Stimulated activated CD8-positive, alpha-beta memory T cell treated with anti-CD3 and anti-CD28 coated beads, Interleukin-7, amount 100 ng/mL, for 48 hours (primary cell): ENCODE results near the gene ANK2.

Experiments used
- DNase-seq, 2 donors: peaks; one replicate each; pipeline ENCODE4 v3.0.0-alpha.2; 2020; ENCODE audit warnings: low read depth in 1 of 2; ENCODE audit errors: extremely low read depth in 1 of 2

Gene ANK2

GRCh38 chr4:113088050-113088449 lies 38.6 kb downstream of the ANK2 start:
- DNase-seq: no peak

- no peak for DNase-seq
Measured at GRCh38 chr4:113090954-113091353, 41.5 kb downstream of the ANK2 start.

GRCh38 chr4:113094331-113094730 lies 44.9 kb downstream of the ANK2 start:
- DNase-seq: no peak

- DNase-seq: no peak
Measured at GRCh38 chr4:113094802-113095201, 45.3 kb downstream of the ANK2 start.

GRCh38 chr4:113101669-113102068 lies 52.2 kb downstream of the ANK2 start:
- no peak for DNase-seq

GRCh38 chr4:113103556-113103955 lies 54.1 kb downstream of the ANK2 start:
- no peak for DNase-seq

- DNase-seq: no peak
Measured at GRCh38 chr4:113106108-113106507, 56.7 kb downstream of the ANK2 start.

GRCh38 chr4:113109106-113109718 lies 59.8 kb downstream of the ANK2 start:
- DNase-seq: no peak

GRCh38 chr4:113112338-113112978 lies 63.0 kb downstream of the ANK2 start:
- no peak for DNase-seq

GRCh38 chr4:113113151-113113550 lies 63.7 kb downstream of the ANK2 start:
- no peak for DNase-seq

- no peak for DNase-seq
Measured at GRCh38 chr4:113114884-113115283, 65.4 kb downstream of the ANK2 start.

- no peak for DNase-seq
Measured at GRCh38 chr4:113116414-113117357, 67.2 kb downstream of the ANK2 start.

GRCh38 chr4:113117358-113117702 lies 67.9 kb downstream of the ANK2 start:
- no peak for DNase-seq

GRCh38 chr4:113122066-113122465 lies 72.6 kb downstream of the ANK2 start:
- DNase-seq: no peak

GRCh38 chr4:113125418-113125817 lies 76.0 kb downstream of the ANK2 start:
- DNase-seq: no peak

- no peak for DNase-seq
Measured at GRCh38 chr4:113131136-113131535, 81.7 kb downstream of the ANK2 start.

GRCh38 chr4:113131621-113132020 lies 82.2 kb downstream of the ANK2 start:
- DNase-seq: no peak

GRCh38 chr4:113141901-113142346 lies 92.5 kb downstream of the ANK2 start:
- no peak for DNase-seq

- no peak for DNase-seq
Measured at GRCh38 chr4:113142351-113142750, 92.9 kb downstream of the ANK2 start.

- DNase-seq: no peak
Measured at GRCh38 chr4:113144091-113144490, 94.6 kb downstream of the ANK2 start.

- DNase-seq: no peak
Measured at GRCh38 chr4:113145147-113145518, 95.7 kb downstream of the ANK2 start.
